GM19324 (cell line): Measurements from ENCODE around the gene F10.
"Not testable (repeated sequence)": the region's sequence is repeated elsewhere in the genome, so short reads cannot be mapped to it uniquely, and the experiment has no call there.

ENCODE experiments used
- ATAC-seq: cut with Tn5 transposase; IDR thresholded peaks from one replicate; pipeline ENCODE4 v1.9.1; 2021; ENCODE audit warnings: mild to moderate bottlenecking, moderate library complexity; ENCODE audit not compliant: unreplicated experiment, low FRiP score

F10 gene

DNA sequence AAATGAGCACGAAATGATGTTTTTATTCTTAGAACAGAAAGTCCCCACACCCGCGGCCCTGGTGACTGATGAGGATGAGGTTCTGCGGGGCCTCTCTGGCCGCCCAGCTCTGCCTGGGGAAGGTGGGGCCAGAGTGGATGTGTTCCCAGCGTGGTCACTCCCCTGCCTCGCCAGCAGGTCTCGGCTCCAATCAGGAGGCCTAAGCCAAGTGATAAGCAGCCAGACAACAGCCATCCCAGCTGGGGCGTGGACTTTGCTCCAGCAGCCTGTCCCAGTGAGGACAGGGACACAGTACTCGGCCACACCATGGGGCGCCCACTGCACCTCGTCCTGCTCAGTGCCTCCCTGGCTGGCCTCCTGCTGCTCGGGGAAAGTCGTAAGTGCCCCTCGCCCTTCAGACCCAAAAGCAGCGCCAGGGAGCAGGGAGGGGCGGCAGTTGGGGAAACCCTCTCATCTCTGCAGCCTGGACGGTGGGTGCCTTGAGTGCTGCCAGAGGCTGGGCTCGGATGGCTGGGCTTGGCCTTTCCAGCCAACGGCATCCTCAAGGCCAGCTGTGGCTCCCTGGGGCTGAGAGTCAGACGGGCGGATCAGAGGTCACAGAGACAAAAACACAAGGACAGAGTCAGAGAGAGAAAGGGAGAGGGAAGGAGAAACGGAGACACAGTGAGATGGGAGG, at the start of gene F10:
TSS of gene F10 (plus strand) at position 250 of the 676 bp plus-strand sequence. CDS start at position 307, 57 bp downstream.
- ATAC-seq: no peak

DNA sequence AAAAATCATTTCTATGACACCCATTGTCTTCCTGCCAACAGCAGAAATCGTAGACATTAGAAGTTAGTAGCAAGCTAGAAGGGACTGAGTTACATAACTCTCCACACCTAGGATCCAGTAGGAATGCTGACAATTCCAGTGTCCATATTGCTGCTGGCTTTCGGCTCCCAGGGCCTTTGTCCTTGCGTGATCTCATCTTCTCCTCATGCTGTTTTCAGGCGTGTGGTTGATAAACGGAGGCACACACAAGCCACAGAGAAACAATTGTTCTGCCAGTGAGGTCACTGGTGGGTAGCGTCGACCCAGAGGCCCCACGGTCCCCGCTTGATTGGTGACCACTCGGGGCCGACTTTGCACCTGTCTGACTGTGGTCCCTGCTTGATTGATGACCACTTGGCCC, 48.7 kb upstream of the F10 start:
- no peak for ATAC-seq

DNA sequence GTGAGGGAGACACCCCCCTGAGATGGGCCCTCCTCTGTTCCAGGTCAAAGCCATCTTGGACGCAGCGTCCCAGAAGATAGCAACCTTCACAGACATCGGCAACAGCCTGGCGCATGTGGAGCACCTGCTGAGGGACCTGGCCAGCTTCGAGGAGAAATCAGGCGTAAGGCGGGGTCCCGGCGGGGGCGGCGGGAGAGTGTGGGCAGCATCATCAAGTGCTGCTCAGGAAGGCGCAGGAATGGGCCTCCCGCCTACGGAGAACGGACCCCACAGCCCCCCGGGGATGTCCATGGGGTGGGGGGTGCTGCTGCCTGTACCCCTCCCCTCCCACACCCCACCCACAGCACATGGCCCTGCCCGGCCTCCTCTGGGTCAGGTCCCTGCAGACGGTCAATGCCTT, 48.2 kb upstream of the F10 start:
- no peak for ATAC-seq

DNA sequence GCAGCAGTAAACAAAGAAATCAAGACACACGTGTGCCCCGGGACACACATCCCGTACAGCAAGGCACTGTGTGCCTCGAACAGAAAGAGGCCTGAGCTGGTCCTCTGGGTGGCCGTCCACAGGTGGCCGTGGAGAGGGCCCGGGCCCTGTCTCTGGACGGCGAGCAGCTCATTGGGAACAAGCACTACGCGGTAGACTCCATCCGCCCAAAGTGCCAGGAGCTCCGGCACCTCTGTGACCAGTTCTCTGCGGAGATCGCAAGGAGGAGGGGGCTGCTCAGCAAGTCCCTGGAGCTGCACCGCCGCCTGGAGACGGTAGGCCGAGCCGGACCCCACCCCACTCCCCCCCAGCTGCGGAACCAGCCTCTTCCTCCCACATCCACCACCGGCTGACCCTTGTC, 47.7 kb upstream of the F10 start:
- no peak for ATAC-seq

DNA sequence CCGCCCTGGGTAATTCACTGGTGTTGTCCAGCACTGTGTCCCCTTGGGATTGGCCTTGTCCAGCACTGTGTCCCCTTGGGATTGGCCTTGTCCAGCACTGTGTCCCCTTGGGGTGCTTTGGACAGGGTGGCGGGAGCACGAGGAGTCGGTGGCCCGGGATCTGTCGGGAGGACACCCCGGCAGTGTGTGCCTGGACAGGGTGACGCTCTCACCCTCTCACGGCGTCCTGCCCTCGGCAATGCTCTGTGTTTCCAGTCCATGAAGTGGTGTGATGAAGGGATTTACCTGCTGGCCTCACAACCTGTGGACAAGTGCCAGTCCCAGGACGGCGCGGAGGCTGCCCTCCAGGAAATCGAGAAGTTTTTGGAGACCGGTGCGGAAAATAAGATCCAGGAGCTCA, 46.9 kb upstream of the F10 start:
- ATAC-seq: no peak

- no peak for ATAC-seq
These were observed 45.8 kb upstream of the F10 start for GRCh38 chr13:113076681-113077401.

- no peak for ATAC-seq
These were observed 45.0 kb upstream of the F10 start for GRCh38 chr13:113077566-113077952.

DNA sequence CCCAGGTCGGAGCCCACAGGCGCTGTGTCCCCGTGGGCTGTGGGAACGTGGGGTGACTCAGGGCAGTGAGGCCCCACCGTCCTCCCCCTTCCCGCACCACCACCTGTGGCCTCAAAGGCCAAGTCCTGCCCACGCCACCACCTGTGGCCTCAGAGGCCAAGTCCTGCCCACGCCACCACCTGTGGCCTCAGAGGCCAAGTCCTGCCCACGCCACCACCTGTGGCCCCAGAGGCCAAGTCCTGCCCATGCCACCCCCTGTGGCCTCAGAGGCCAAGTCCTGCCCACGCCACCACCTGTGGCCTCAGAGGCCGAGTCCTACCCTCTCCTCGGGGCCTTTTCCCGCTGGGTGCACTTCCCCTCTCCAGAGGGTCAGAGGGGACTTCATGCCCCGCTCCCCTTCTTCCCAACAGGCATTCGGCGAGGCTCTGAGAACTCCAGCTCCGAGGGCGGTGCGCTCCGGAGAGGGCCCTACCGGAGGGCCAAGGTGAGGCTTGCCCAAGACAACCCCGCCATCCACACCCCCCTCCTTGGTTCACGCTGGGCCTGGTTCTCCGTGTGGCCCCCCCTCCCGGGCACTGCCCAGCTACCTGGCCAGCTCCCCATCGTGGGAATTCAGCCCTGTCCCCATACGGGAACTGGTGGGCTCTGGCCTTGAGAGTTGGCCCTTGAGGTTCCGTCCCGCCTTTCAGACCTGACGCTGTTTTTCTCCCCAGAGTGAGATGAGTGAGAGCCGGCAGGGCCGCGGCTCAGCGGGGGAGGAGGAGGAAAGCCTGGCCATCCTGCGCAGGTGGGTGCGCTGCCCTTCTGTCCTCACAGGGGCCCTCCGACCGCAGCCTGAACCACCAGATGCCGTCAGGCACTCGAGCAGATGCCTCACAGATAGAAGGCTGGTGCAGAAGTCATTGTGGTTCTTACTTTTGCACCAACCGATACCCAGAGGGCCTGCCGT, 44.4 kb upstream of the F10 start:
- ATAC-seq: no peak

DNA sequence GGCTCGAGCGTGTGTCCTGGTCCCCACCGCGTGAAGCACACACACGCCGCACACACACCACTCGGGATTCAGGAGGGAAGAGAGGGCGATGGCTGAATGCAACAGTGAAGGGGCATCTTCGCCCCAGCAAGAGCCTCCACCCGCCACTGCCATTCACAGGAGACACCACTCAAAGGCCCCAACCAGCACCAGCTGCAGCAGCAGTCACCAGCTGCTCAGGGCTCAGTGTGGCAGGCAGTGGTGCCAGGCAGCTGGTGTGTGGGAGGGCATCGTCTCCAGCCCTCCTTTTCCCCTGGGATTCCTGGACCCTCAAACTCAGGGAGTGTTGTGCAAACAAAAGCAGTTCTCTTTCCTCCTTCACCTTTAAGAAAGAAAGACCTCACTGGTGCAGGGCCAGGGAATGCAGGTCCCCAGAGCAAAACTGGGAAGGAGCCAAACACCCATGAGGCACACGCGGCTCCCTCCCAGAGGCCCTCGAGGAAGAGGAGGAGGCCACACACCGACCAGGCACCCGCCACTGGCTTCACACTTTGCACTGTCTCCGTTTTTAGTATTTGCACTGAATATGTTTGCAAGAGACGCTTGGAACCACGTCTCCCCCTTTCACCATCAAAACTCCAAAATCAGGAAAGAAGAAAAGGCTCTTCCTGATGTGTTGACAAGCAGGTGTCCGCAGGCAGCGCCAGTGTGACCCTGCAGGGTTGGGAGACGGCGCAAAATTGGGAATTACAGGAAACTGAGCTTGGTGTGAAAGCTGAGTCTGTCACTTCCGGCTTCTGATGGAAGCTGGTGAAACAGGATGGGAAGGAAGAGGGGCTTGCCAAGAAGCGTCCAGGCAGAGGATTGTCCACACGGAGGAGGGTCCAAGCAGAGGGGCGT, 43.5 kb upstream of the F10 start:
- no peak for ATAC-seq

DNA sequence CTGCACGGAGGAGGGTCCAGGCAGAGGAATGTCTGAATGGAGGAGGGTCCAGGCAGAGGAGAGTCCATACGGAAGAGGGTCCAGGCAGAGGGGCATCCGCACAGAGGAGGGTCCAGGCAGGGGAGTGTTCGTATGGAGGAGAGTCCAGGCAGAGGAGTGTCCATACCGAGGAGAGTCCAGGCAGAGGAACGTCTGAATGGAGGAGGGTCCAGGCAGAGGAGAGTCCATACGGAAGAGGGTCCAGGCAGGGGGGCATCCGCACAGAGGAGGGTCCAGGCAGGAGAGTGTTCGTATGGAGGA, 42.9 kb upstream of the F10 start:
- ATAC-seq: not testable (repeated sequence)

DNA sequence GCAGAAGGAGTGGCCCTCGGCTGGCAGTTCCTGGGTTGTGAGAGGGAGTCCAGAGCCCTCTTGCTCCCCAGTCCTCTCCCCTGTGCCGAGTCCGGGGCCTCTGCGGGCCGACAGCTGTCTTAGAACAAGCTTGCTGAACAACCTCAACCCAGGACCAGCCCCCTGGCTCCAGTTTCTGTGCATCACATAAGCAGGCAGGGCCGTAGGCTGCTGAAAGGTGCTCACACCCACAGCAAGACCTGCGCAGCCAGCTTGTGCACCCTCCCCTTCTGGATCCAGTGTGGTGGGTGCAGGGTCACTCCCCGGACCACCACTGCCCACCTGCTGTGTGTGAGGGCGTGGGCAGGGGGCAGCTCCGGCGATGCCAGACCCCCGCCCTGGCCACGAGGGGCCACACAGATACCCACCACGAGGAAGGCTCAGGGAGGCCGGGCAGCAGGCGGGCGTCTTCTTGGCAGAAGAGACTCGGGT, 42.2 kb upstream of the F10 start:
- ATAC-seq: no peak

- no peak for ATAC-seq
These were observed 41.6 kb upstream of the F10 start for GRCh38 chr13:113080901-113081521.

DNA sequence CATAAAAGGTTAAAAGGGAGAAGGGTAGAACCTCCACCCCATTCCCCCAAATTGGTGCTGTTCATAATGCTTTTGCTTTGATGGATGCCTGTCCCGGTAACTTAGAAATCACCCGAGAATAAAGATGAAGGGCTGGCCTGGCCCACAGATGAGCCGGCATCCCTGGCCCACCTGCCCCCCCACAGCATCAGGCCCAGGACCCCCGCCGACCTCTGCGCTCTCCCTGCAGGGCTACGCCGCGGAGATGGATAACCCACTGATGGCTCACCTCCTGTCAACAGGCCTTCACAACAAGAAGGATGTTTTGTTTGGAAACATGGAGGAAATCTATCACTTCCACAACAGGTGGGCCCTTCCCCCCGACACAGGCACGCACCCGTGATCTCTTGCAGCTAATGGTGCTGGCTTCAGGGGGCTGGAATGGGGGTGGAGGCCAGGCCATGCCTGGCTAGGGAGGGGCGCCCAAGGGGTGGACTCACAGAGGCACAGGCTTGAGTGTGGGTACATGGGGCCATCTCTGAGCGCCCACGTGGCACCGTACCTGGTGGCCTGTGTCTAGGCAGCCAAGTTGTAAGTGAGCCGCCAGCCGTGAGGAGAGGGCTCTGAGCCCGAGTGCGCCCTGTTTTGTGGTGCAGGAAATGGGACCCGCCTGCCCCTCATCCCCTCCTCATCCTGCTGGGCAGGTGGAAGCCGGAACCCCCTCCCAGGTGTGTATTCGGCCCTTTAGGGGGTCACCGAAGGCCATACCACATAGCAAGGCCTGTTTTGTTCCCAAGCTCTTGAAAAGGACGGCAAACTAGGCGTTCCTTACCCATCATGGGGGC, 40.2 kb upstream of the F10 start:
- no peak for ATAC-seq

GRCh38 chr13:113083022-113083373, 39.6 kb upstream of the F10 start:
- ATAC-seq: no peak

DNA sequence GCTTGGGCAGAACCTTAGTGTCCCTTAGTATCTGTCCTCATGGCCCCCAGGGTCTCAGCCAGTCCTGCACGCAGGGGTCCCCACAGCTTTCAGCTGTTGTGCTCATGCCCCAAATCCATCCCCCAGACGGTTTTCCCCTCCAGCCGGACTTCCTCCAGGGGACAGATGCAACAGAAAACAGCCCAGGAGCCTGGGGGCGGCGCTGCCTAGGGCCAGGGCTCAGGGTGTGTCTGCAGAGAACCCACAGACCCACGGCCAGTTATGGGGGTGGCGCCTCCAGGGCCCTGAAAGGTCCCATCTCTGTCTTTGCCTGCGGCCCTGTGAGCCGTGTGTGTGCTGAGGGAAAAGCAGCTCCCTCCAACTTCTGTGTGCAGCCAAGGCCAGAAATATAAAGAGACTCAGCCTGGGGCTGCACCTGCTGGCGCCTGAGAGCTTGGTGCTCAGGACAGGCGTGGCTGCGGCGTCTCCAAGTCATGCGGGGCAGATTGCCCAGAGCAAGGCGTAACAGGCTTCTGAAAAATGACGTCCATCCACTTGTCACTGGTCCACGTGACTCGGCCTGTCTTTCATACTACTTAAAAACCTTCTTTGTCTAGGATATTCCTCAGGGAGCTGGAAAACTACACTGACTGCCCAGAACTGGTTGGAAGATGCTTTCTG, 39.1 kb upstream of the F10 start:
- no peak for ATAC-seq

- no peak for ATAC-seq
These were observed 38.3 kb upstream of the F10 start for GRCh38 chr13:113084094-113084942.

GRCh38 chr13:113084943-113085540, 37.6 kb upstream of the F10 start:
- no peak for ATAC-seq
